ENCODE results near the gene CHST8.

The CHST8 gene

DNA sequence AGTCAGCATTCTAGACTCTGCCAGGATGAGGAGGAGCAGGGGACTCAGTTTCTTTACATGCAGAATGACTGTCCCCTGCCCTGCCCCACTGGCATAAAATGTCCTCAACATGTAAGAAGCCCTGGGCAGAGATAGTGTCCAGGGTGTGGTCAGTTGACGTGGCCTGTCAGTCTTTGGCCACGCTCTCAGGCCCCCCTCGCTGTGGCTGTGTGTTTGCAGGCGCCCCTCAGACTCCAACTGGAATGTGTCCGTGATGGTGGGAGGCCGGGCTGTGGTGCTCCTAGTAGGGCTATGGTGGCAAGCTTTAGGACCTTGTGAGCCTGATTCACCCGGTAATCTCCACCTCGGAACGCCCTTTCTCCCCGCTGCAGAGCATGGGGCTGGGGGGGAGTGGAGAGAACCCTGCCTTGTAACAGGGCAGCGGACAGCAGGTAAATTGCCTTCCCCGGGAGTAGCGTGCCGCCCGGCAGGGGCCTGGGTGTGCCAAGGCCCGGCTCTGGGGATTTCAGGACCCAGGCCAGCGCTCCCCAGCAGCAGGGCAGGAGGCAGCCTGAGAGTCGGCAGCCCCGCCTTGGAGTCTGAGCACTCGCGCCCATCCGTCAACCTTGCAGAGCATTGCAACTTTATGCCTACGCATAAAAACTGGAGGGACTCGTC is 62.3 kb downstream of the CHST8 start:
- TF ChIP-seq ZBTB7A (IDR thresholded peaks at IDR 0.05; ENCODE audit: low read depth), result no peak
- TF ChIP-seq, protein P1, sequence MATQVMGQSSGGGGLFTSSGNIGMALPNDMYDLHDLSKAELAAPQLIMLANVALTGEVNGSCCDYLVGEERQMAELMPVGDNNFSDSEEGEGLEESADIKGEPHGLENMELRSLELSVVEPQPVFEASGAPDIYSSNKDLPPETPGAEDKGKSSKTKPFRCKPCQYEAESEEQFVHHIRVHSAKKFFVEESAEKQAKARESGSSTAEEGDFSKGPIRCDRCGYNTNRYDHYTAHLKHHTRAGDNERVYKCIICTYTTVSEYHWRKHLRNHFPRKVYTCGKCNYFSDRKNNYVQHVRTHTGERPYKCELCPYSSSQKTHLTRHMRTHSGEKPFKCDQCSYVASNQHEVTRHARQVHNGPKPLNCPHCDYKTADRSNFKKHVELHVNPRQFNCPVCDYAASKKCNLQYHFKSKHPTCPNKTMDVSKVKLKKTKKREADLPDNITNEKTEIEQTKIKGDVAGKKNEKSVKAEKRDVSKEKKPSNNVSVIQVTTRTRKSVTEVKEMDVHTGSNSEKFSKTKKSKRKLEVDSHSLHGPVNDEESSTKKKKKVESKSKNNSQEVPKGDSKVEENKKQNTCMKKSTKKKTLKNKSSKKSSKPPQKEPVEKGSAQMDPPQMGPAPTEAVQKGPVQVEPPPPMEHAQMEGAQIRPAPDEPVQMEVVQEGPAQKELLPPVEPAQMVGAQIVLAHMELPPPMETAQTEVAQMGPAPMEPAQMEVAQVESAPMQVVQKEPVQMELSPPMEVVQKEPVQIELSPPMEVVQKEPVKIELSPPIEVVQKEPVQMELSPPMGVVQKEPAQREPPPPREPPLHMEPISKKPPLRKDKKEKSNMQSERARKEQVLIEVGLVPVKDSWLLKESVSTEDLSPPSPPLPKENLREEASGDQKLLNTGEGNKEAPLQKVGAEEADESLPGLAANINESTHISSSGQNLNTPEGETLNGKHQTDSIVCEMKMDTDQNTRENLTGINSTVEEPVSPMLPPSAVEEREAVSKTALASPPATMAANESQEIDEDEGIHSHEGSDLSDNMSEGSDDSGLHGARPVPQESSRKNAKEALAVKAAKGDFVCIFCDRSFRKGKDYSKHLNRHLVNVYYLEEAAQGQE (IDR thresholded peaks at IDR 0.05; ENCODE audit: low read depth), result peak; percentile 92

DNA sequence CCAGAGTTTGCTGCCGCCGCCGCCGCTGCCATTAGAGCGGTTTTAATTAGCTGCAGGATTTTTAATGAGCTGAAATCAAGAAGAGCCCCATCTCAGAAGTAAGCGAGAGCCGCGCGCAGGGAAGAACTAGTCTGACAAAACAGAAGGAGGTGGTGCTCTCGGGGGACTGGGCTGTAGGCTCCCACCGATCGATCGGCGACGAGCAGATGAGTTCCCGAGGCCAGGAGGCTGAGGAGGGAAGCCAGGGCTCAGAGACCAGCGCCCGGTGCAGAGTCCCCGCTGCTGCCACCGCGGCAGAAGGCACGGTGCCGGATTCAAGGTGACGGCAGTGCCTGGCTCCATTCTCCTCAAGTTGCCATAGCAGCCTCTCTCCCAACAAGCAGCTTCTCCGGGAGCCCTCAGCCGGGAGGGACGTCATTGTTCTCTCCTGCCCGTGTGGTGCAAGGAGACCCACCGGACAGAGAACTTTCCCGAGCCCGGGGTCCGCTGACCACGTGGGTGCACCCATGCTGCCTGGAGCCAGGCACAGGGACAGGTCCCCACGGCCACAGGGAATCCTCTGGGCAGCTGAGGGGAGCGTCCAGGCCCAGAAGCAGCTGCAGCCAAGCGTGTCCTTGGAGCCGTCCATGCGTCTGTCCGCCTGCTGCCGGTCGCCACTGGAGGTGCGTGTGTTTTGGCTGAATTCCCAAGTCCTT is 62.9 kb downstream of the CHST8 start:
- TF ChIP-seq TAF1 (IDR thresholded peaks at IDR 0.05; ENCODE audit: low read depth) (no peak), RAD21 (IDR thresholded peaks at IDR 0.05; ENCODE audit: low read depth) (no peak), NFIC (IDR thresholded peaks at IDR 0.05) (no peak), ZBTB7A (IDR thresholded peaks at IDR 0.05; ENCODE audit: low read depth) (no peak), CREB1 (IDR thresholded peaks at IDR 0.05; ENCODE audit: low read depth) (no peak)
- TF ChIP-seq, protein P1 (IDR thresholded peaks at IDR 0.05; ENCODE audit: low read depth), result no peak
- TF ChIP-seq, protein P2, sequence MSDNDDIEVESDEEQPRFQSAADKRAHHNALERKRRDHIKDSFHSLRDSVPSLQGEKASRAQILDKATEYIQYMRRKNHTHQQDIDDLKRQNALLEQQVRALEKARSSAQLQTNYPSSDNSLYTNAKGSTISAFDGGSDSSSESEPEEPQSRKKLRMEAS (IDR thresholded peaks at IDR 0.05), result no peak

DNA sequence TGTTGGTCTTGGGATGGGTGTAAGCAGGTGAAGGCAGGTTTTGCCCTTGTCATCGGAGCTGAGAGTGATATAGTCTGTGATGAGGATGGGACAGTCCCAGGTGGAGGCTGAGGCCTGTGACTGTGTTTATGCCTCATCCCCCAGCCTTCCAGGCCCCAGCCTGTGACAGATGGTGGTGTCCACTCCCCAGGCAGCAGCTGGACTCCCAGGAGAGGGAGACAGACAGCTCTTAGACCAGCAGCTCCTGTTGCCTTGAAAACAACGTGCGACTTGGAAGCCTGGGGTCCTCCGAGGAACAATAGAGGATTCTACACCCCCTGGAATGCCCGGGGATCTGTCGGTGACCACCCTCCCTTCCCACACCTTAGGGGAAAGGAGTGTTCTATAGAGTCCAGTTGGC is 63.8 kb downstream of the CHST8 start:
- TF ChIP-seq FOXM1 (IDR thresholded peaks at IDR 0.05; ENCODE audit: borderline replicate concordance, low read depth) (no peak), NFIC (IDR thresholded peaks at IDR 0.05) (no peak), ZBTB7A (IDR thresholded peaks at IDR 0.05; ENCODE audit: low read depth) (no peak), TAF1 (IDR thresholded peaks at IDR 0.05; ENCODE audit: low read depth) (no peak), YY1 (IDR thresholded peaks at IDR 0.05; ENCODE audit: low read depth) (no peak), TCF12 (IDR thresholded peaks at IDR 0.05; ENCODE audit: low read depth) (no peak), EP300 (IDR thresholded peaks at IDR 0.05; ENCODE audit: borderline replicate concordance) (no peak), CEBPB (IDR thresholded peaks at IDR 0.05) (no peak), RAD21 (IDR thresholded peaks at IDR 0.05; ENCODE audit: low read depth) (no peak)

DNA sequence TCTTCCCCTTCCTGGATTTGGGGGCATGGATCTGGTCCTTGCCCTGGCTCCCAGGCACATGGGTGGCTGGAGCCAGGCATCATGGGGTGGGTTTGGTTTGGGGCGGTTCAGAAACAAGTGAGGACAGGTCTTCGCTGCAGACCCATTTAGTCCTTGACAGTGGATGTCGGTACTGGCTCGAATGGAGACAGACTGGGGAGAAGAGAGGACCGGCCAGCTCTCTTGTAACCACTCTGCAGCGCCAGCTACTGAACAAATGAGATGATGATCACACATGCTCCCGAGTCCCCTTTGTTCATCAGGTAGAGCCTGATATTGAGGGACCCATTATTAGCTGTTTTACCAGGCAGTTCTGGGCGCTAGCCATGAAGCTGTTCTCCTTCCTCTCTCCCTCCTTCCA is 64.5 kb downstream of the CHST8 start:
- TF ChIP-seq TAF1 (IDR thresholded peaks at IDR 0.05; ENCODE audit: low read depth) (no peak), RAD21 (IDR thresholded peaks at IDR 0.05; ENCODE audit: low read depth) (no peak), TEAD4 (IDR thresholded peaks at IDR 0.05) (no peak), ZBTB7A (IDR thresholded peaks at IDR 0.05; ENCODE audit: low read depth) (no peak), NFIC (IDR thresholded peaks at IDR 0.05) (no peak), CEBPB (IDR thresholded peaks at IDR 0.05) (no peak), TCF12 (IDR thresholded peaks at IDR 0.05; ENCODE audit: low read depth) (no peak), FOXM1 (IDR thresholded peaks at IDR 0.05; ENCODE audit: borderline replicate concordance, low read depth) (no peak)
- TF ChIP-seq, protein P1 (IDR thresholded peaks at IDR 0.05; ENCODE audit: low read depth), result no peak

DNA sequence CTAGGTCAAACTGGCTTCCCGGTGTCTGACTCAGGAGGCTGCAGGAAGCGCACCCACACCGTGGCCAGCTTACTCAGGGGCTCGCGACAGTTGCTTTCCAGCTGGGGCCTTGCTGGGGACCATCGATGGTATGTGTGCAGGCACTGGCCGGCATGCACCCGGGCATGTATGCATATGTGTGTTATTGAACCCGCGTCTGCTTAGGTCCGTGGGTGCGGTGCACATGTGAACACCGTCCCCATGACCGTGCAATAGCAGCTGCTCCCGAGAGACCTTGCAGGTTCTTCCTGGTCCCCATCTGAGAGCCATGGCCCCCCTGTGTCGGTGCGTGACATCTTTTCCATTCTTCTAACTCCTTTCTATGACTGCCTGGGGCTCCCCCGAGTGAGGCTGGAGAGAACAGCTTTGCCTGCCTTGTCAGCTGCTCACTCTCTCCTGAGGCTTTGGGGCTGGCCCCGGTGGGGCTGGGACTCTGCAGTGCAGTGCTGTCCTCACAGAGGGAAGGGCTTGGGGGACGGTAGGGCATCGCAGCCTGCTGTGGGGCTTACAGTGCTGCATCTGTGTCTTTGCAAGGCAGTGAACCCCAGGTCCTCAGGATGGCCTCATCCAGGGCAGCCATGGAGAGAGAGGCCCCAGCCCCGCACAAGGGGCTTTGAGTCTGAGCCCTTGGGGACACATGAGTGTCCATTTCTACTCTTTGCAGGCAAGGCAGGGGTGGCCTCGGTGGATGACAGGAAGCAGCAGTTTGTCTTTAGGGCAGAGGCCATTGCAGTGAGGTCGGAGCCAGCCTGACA is 65.1 kb downstream of the CHST8 start:
- no peak for TF ChIP-seq YY1 (IDR thresholded peaks at IDR 0.05; ENCODE audit: low read depth)
- TF ChIP-seq TEAD4 (IDR thresholded peaks at IDR 0.05), result no peak
- TF ChIP-seq TCF12 (IDR thresholded peaks at IDR 0.05; ENCODE audit: low read depth), result no peak
- no peak for TF ChIP-seq NFIC (IDR thresholded peaks at IDR 0.05)
- no peak for TF ChIP-seq FOXM1 (IDR thresholded peaks at IDR 0.05; ENCODE audit: borderline replicate concordance, low read depth)
- TF ChIP-seq EP300 (IDR thresholded peaks at IDR 0.05; ENCODE audit: borderline replicate concordance), result no peak
- no peak for TF ChIP-seq CEBPB (IDR thresholded peaks at IDR 0.05)
- TF ChIP-seq, protein P1 (IDR thresholded peaks at IDR 0.05; ENCODE audit: low read depth), result no peak
- TF ChIP-seq CREB1 (IDR thresholded peaks at IDR 0.05; ENCODE audit: low read depth), result no peak
- TF ChIP-seq EGR1 (IDR thresholded peaks at IDR 0.05), result no peak
- TF ChIP-seq RAD21 (IDR thresholded peaks at IDR 0.05; ENCODE audit: low read depth), result no peak
- TF ChIP-seq, protein P3, sequence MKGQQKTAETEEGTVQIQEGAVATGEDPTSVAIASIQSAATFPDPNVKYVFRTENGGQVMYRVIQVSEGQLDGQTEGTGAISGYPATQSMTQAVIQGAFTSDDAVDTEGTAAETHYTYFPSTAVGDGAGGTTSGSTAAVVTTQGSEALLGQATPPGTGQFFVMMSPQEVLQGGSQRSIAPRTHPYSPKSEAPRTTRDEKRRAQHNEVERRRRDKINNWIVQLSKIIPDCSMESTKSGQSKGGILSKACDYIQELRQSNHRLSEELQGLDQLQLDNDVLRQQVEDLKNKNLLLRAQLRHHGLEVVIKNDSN (IDR thresholded peaks at IDR 0.05), result no peak
- TF ChIP-seq, protein P2 (IDR thresholded peaks at IDR 0.05), result no peak
- TF ChIP-seq ZBTB7A (IDR thresholded peaks at IDR 0.05; ENCODE audit: low read depth), result no peak
- TF ChIP-seq TAF1 (IDR thresholded peaks at IDR 0.05; ENCODE audit: low read depth), result no peak
